ENCODE data around the gene AREL1. TPM values are rescaled to one million over a fixed set of nuclear protein-coding genes. Genes with fewer than 3 reads are reported as not detected.

Gene AREL1
- total RNA-seq, 1 experiment from 2014 or later, result 45.9 TPM

DNA sequence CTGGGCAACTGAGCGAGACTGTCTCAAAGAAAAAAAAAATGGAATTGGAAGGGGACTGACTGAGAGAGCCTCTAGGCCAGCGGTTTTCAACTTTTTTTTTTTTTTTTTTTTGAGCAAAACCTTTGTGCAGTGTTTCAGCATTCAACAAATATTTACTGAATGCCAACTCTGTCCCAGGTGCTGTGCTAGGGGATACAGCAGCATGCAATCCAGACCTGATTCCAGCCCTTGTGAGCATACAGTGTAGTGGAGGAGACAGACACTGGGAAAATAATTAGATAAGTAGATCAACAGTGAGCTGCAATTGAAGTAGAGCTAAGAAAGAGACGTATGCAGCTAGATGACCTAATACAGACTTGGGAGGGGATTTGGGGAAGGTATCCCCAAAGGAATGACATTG, 77.0 kb downstream of the AREL1 start:
- H3K79me2 ChIP-seq (ENCODE audit: insufficient read depth, low read length), result no peaks in the 10 kb centered on the region
- no peak for TF ChIP-seq EZH2 (IDR thresholded peaks at IDR 0.05)
- no peak for TF ChIP-seq ZNF274 (IDR thresholded peaks at IDR 0.05; ENCODE audit: low read depth, low read length)
- TF ChIP-seq, protein P1, sequence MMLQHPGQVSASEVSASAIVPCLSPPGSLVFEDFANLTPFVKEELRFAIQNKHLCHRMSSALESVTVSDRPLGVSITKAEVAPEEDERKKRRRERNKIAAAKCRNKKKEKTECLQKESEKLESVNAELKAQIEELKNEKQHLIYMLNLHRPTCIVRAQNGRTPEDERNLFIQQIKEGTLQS (IDR thresholded peaks at IDR 0.05), result no peak
- TF ChIP-seq TCF7L2 (IDR thresholded peaks at IDR 0.05; ENCODE audit: borderline replicate concordance, extremely low read depth, insufficient read depth, insufficient read length), result no peak
- TF ChIP-seq JUND (IDR thresholded peaks at IDR 0.05), result no peak
- TF ChIP-seq SP1 (IDR thresholded peaks at IDR 0.05; ENCODE audit: low read depth), result no peak
- TF ChIP-seq SIN3A (IDR thresholded peaks at IDR 0.05; ENCODE audit: low read depth), result no peak
- TF ChIP-seq, protein P2, sequence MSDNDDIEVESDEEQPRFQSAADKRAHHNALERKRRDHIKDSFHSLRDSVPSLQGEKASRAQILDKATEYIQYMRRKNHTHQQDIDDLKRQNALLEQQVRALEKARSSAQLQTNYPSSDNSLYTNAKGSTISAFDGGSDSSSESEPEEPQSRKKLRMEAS (IDR thresholded peaks at IDR 0.05), result no peak
- no peak for TF ChIP-seq POLR2AphosphoS5 (IDR thresholded peaks at IDR 0.05; ENCODE audit: low read depth, low read length)
- no peak for TF ChIP-seq FOSL1 (IDR thresholded peaks at IDR 0.05; ENCODE audit: low read depth)
- TF ChIP-seq CEBPB (IDR thresholded peaks at IDR 0.05; ENCODE audit: low read depth), result no peak
- TF ChIP-seq, protein P3, sequence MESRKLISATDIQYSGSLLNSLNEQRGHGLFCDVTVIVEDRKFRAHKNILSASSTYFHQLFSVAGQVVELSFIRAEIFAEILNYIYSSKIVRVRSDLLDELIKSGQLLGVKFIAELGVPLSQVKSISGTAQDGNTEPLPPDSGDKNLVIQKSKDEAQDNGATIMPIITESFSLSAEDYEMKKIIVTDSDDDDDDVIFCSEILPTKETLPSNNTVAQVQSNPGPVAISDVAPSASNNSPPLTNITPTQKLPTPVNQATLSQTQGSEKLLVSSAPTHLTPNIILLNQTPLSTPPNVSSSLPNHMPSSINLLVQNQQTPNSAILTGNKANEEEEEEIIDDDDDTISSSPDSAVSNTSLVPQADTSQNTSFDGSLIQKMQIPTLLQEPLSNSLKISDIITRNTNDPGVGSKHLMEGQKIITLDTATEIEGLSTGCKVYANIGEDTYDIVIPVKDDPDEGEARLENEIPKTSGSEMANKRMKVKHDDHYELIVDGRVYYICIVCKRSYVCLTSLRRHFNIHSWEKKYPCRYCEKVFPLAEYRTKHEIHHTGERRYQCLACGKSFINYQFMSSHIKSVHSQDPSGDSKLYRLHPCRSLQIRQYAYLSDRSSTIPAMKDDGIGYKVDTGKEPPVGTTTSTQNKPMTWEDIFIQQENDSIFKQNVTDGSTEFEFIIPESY (IDR thresholded peaks at IDR 0.05; ENCODE audit: extremely low read depth, insufficient replicate concordance, low read length), result no peak
- no peak for TF ChIP-seq RAD21 (IDR thresholded peaks at IDR 0.05; ENCODE audit: low read depth)
- no peak for TF ChIP-seq ZFX (IDR thresholded peaks at IDR 0.05)
- H3K27ac ChIP-seq (ENCODE audit: low read depth, low read length), result no peak overlapping the region
- no peaks in the 10 kb centered on the region for H3K27me3 ChIP-seq (ENCODE audit: insufficient read depth, low read length)
- no peaks in the 10 kb centered on the region for H3K36me3 ChIP-seq (ENCODE audit: control insufficient read depth in 1 of 2, insufficient read depth in 2 of 2, low read length in 2 of 2)
- H2AFZ ChIP-seq (ENCODE audit: low read depth, low read length, poor library complexity, severe bottlenecking), result no peak overlapping the region
- H3K9ac ChIP-seq (ENCODE audit: low read length), result no peak overlapping the region
- no peaks in the 10 kb centered on the region for H4K20me1 ChIP-seq (ENCODE audit: insufficient read depth)
- H3K4me3 ChIP-seq (replicated peaks in 1 of 2; ENCODE audit: low read depth in 1 of 2, low read length in 2 of 2), result no peak overlapping the region
- no peak overlapping the region for H3K4me2 ChIP-seq (ENCODE audit: low read length)
- RAD21 ChIA-PET (ENCODE audit: low non-redundant PET in 1 of 2, low total read pairs in 2 of 2, uncharacterized antibody in 2 of 2, unreplicated experiment in 2 of 2), result no interaction called here
- intact Hi-C loops (cut with micrococcal nuclease), result no loop called here
- POLR2A ChIA-PET, result no interaction called here
- H3K9me2 ChIP-seq (ENCODE audit: insufficient read depth), result no peaks in the 10 kb centered on the region
- ATAC-seq (no peak), DNase-seq (ENCODE audit: low read depth, low spot score) (no peak)
- BruUV-seq (replicated peaks), result no TSS peak
- H3K9me3 ChIP-seq (ENCODE audit: control insufficient read depth in 1 of 2, insufficient read depth in 1 of 2, low read depth in 1 of 2, low read length in 2 of 2), result no peaks in the 10 kb centered on the region
- H3K4me1 ChIP-seq (ENCODE audit: control insufficient read depth in 1 of 2, insufficient read depth in 2 of 2, low read length in 2 of 2), result no peaks in the 10 kb centered on the region
- CTCF ChIA-PET, result no interaction called here
